ENCODE measurements around the gene AP3S2.

AP3S2 gene

DNA sequence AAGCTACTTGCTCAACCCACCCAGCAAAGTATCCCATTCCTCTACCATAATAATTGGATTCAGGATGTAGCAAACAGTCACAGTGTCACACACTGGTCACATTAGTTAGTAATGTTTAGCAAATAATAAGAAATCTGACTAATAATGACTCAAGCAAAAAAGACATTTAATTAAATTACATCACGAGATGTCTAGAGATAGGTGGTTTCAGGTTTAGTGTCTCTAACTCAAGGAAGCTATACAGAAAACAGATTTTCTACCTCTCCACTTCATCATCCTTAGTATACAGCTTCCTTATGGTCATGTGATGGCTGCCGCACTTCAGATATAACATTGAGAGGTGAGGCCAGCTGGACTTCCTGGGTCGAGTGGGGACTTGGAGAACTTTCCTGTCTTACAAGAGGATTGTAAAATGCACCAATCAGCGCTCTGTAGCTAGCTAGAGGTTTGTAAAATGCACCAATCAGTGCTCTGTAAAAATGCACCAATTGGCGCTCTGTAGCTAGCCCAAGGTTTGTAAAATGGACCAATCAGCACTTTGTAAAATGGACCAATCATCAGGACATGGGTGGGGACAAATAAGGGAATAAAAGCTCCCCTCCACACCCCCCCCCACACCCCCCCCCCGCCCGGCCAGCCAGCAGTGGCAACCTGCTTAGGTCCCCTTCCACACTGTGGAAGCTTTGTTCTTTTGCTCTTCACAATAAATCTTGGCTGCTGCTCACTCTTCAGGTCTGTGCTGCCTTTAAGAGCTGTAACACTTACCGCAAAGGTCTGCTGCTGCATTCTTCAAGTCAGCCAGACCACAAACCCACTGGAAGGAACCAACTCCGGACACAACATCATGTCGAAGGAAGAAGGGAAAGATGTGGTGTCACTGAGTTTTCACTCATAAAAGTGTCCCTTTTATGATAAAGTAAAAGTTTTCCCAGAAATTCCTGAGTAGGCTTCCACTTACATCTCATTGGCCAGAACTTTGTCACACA is 43.9 kb upstream of the AP3S2 start:
- Histone ChIP-seq H3K4me2 (ENCODE audit: low read depth, low read length, poor library complexity, severe bottlenecking) (peak overlapping the region; percentile 5), H3K9me2 (replicated peaks; ENCODE audit: low read depth, low read length) (no peaks in the 10 kb centered on the region)
- TF ChIP-seq, protein P1, sequence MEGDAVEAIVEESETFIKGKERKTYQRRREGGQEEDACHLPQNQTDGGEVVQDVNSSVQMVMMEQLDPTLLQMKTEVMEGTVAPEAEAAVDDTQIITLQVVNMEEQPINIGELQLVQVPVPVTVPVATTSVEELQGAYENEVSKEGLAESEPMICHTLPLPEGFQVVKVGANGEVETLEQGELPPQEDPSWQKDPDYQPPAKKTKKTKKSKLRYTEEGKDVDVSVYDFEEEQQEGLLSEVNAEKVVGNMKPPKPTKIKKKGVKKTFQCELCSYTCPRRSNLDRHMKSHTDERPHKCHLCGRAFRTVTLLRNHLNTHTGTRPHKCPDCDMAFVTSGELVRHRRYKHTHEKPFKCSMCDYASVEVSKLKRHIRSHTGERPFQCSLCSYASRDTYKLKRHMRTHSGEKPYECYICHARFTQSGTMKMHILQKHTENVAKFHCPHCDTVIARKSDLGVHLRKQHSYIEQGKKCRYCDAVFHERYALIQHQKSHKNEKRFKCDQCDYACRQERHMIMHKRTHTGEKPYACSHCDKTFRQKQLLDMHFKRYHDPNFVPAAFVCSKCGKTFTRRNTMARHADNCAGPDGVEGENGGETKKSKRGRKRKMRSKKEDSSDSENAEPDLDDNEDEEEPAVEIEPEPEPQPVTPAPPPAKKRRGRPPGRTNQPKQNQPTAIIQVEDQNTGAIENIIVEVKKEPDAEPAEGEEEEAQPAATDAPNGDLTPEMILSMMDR (conservative IDR thresholded peaks at IDR 0.05; ENCODE audit: low read length): no peak
- TF ChIP-seq EZH2phosphoT487 (IDR thresholded peaks at IDR 0.05; ENCODE audit: borderline replicate concordance): no peak

DNA sequence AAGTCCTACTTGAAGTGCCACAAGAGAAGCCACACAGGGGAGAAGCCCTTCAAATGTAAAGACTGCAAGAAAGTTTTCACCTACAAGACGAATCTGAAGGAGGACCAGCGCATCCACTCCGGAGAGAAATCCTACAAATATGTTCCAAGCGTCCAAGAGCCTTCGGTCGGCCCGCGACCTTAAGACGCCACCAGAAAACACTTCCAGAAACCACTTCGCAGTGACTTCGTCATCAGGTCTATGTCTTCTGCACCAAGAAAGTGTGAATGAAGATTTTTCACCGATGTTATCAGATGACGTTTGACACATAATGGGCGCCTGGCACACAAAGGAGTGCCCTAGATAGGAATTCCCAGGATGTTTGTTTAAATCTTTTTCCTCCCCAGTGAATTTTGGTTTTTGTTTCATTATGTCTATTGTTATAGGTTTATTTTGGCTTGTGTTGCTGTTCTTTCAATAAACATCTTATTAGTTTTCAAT is 43.0 kb upstream of the AP3S2 start:
- no peak for TF ChIP-seq EZH2phosphoT487 (IDR thresholded peaks at IDR 0.05; ENCODE audit: borderline replicate concordance)
- TF ChIP-seq, protein P1 (conservative IDR thresholded peaks at IDR 0.05; ENCODE audit: low read length): no peak
- H3K27me3 ChIP-seq (ENCODE audit: insufficient read depth, low read length, poor library complexity, severe bottlenecking): no peaks in the 10 kb centered on the region
- no peaks in the 10 kb centered on the region for H3K9me3 ChIP-seq (ENCODE audit: insufficient read depth, low read depth, low read length)
- H3K4me1 ChIP-seq (ENCODE audit: insufficient read depth, low read length, poor library complexity, severe bottlenecking): peaks cover 20% of the 10 kb centered on the region
- H3K4me3 ChIP-seq (ENCODE audit: low read length, poor library complexity, severe bottlenecking): no peak overlapping the region
- H2AFZ ChIP-seq (ENCODE audit: low read length): no peak overlapping the region
- H3K9ac ChIP-seq (ENCODE audit: low read depth, low read length, poor library complexity, severe bottlenecking): no peak overlapping the region
- H3K4me2 ChIP-seq (ENCODE audit: low read depth, low read length, poor library complexity, severe bottlenecking): peak overlapping the region; percentile 39
- no peaks in the 10 kb centered on the region for H4K20me1 ChIP-seq (ENCODE audit: insufficient read depth, low read length, poor library complexity, severe bottlenecking)
- no peaks in the 10 kb centered on the region for H3F3A ChIP-seq (ENCODE audit: low read depth)
- no peaks in the 10 kb centered on the region for H3K79me2 ChIP-seq (ENCODE audit: insufficient read depth, low read length)
- no peaks in the 10 kb centered on the region for H3K9me2 ChIP-seq (replicated peaks; ENCODE audit: low read depth, low read length)
- no peaks in the 10 kb centered on the region for H3K36me3 ChIP-seq (ENCODE audit: insufficient read depth, low read length)

More for the DNA sequence above, 43.9 kb upstream of the AP3S2 start:
- no peaks in the 10 kb centered on the region for H3K36me3 ChIP-seq (ENCODE audit: insufficient read depth, low read length)
- H3K9ac ChIP-seq (ENCODE audit: low read depth, low read length, poor library complexity, severe bottlenecking): no peak overlapping the region
- H3K27me3 ChIP-seq (ENCODE audit: insufficient read depth, low read length, poor library complexity, severe bottlenecking): no peaks in the 10 kb centered on the region
- no peaks in the 10 kb centered on the region for H3F3A ChIP-seq (ENCODE audit: low read depth)
- no peaks in the 10 kb centered on the region for H3K79me2 ChIP-seq (ENCODE audit: insufficient read depth, low read length)
- no peak overlapping the region for H3K4me3 ChIP-seq (ENCODE audit: low read length, poor library complexity, severe bottlenecking)
- H3K4me1 ChIP-seq (ENCODE audit: insufficient read depth, low read length, poor library complexity, severe bottlenecking): peaks cover 20% of the 10 kb centered on the region
- no peak overlapping the region for H2AFZ ChIP-seq (ENCODE audit: low read length)
- no peaks in the 10 kb centered on the region for H3K9me3 ChIP-seq (ENCODE audit: insufficient read depth, low read depth, low read length)
- H4K20me1 ChIP-seq (ENCODE audit: insufficient read depth, low read length, poor library complexity, severe bottlenecking): no peaks in the 10 kb centered on the region

DNA sequence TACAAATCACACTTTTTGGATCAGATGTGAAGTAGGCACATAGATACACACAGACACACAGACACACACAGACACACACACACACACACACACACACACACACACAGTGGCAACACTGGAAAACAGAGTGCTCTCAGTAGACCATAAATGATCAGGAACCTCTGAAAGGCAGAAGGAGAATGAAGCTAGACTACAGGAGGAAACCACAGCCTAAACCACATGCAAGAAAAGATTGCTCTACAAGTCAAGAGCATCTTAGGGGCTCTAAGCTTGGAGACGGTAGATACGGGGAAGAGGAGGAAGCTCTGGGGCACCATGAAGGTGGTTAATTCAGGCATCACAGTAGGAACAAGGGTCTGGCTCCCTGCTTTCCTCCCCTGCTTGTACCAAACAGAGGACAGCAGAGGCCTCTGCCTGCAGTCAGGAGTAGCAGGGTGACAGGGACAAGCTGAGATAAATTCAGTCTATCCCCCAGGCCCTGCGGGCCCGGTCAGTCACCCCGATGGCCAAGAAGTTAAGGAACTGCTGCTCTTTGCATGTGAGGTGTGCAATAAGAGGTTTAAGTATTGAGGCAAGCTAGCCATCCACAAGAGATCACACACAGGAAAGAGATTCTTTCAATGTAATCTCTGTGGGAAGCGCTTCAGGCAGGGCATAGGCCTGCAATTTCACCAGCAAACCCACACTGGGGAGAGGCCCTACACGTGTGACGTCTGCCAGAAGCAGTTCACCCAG is 42.4 kb upstream of the AP3S2 start:
- H3K79me2 ChIP-seq (ENCODE audit: insufficient read depth, low read length): no peaks in the 10 kb centered on the region
- no peaks in the 10 kb centered on the region for H3K9me3 ChIP-seq (ENCODE audit: insufficient read depth, low read depth, low read length)
- H3K4me1 ChIP-seq (ENCODE audit: insufficient read depth, low read length, poor library complexity, severe bottlenecking): peaks cover 20% of the 10 kb centered on the region
- no peaks in the 10 kb centered on the region for H4K20me1 ChIP-seq (ENCODE audit: insufficient read depth, low read length, poor library complexity, severe bottlenecking)
- no peak overlapping the region for H3K4me3 ChIP-seq (ENCODE audit: low read length, poor library complexity, severe bottlenecking)
- H3F3A ChIP-seq (ENCODE audit: low read depth): no peaks in the 10 kb centered on the region
- H2AFZ ChIP-seq (ENCODE audit: low read length): no peak overlapping the region
- H3K9ac ChIP-seq (ENCODE audit: low read depth, low read length, poor library complexity, severe bottlenecking): no peak overlapping the region
- no peaks in the 10 kb centered on the region for H3K27me3 ChIP-seq (ENCODE audit: insufficient read depth, low read length, poor library complexity, severe bottlenecking)
- H3K4me2 ChIP-seq (ENCODE audit: low read depth, low read length, poor library complexity, severe bottlenecking): peak overlapping the region; percentile 39
- no peaks in the 10 kb centered on the region for H3K36me3 ChIP-seq (ENCODE audit: insufficient read depth, low read length)
- H3K9me2 ChIP-seq (replicated peaks; ENCODE audit: low read depth, low read length): no peaks in the 10 kb centered on the region
- TF ChIP-seq, protein P1 (conservative IDR thresholded peaks at IDR 0.05; ENCODE audit: low read length): no peak
- no peak for TF ChIP-seq EZH2phosphoT487 (IDR thresholded peaks at IDR 0.05; ENCODE audit: borderline replicate concordance)

Measured in Loucy (cell line).